Measurements from ENCODE around the gene LCNL1. TPM values are rescaled to one million over a fixed set of nuclear protein-coding genes. Genes with fewer than 3 reads are reported as not detected.

LCNL1 gene
- total and polyA plus RNA-seq, 2 of the 13 experiments (the other 11 are each of a cell fraction or from before 2014, with no cell fraction given) = not detected

DNA sequence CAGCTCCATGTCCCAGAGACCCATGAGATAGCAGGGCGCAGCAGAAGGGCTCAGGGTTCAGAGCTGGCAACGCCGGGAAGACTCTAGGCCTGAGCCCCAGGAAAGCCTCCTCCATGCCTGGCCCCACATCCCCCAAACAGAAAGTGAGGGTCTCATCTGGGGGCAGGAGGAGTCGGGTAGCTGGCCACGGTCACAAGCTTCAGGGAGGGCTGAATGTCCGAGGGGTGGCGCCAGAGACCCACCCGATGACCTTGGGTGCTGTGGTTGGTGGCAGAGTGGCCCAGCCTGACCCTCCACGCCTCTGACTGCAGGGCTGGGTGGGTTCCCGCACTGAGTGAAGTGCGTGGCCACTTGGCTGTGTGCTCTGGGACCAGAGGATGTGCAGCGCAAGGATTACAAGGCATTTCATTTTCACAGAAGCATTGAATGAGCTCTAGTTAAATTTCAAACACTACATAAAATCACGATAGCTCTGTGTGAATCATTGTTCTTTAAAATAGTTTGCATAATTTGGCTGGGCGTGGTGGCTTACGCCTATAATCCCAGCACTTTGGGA is 34.8 kb upstream of the LCNL1 start (continued):
- TF ChIP-seq SAP130 (CRISPR knock-in tag; IDR thresholded peaks at IDR 0.05; ENCODE audit: low read depth) (peak; percentile 44), ZNF605 (CRISPR knock-in tag; IDR thresholded peaks at IDR 0.05) (no peak), ZNF224 (CRISPR knock-in tag; IDR thresholded peaks at IDR 0.05) (no peak; the same call in 1 of the 2 replicates), IKZF4 (CRISPR knock-in tag; IDR thresholded peaks at IDR 0.05; ENCODE audit: borderline replicate concordance, low read depth, not compliant biosample characterization) (peak; percentile 23), KMT2A (CRISPR knock-in tag; IDR thresholded peaks at IDR 0.05) (no peak), HNF4A (CRISPR knock-in tag; IDR thresholded peaks at IDR 0.05) (peak; percentile 18; the same call in 1 of the 2 replicates), KDM5B (CRISPR knock-in tag; IDR thresholded peaks at IDR 0.05; ENCODE audit: borderline replicate concordance) (0 out of 2 replicates have a peak, but pooled peaks have one; percentile 32), MYC (CRISPR knock-in tag; IDR thresholded peaks at IDR 0.05; ENCODE audit: borderline replicate concordance) (peak; percentile 64; the same call in 1 of the 2 replicates), ZZZ3 (CRISPR knock-in tag; IDR thresholded peaks at IDR 0.05; ENCODE audit: borderline replicate concordance) (no peak), ZNF766 (CRISPR knock-in tag; IDR thresholded peaks at IDR 0.05; ENCODE audit: borderline replicate concordance) (0 out of 2 replicates have a peak, but pooled peaks have one; percentile 14), HDAC6 (IDR thresholded peaks at IDR 0.05; ENCODE audit: low read depth, low read length) (no peak), FOSL2 (CRISPR knock-in tag; IDR thresholded peaks at IDR 0.05) (peak; percentile 17; the same call in 1 of the 2 replicates), ZNF17 (CRISPR knock-in tag; IDR thresholded peaks at IDR 0.05) (no peak), ZNF615 (CRISPR knock-in tag; IDR thresholded peaks at IDR 0.05; ENCODE audit: borderline replicate concordance) (no peak)
- TF ChIP-seq, protein P1, sequence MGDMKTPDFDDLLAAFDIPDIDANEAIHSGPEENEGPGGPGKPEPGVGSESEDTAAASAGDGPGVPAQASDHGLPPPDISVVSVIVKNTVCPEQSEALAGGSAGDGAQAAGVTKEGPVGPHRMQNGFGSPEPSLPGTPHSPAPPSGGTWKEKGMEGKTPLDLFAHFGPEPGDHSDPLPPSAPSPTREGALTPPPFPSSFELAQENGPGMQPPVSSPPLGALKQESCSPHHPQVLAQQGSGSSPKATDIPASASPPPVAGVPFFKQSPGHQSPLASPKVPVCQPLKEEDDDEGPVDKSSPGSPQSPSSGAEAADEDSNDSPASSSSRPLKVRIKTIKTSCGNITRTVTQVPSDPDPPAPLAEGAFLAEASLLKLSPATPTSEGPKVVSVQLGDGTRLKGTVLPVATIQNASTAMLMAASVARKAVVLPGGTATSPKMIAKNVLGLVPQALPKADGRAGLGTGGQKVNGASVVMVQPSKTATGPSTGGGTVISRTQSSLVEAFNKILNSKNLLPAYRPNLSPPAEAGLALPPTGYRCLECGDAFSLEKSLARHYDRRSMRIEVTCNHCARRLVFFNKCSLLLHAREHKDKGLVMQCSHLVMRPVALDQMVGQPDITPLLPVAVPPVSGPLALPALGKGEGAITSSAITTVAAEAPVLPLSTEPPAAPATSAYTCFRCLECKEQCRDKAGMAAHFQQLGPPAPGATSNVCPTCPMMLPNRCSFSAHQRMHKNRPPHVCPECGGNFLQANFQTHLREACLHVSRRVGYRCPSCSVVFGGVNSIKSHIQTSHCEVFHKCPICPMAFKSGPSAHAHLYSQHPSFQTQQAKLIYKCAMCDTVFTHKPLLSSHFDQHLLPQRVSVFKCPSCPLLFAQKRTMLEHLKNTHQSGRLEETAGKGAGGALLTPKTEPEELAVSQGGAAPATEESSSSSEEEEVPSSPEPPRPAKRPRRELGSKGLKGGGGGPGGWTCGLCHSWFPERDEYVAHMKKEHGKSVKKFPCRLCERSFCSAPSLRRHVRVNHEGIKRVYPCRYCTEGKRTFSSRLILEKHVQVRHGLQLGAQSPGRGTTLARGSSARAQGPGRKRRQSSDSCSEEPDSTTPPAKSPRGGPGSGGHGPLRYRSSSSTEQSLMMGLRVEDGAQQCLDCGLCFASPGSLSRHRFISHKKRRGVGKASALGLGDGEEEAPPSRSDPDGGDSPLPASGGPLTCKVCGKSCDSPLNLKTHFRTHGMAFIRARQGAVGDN (CRISPR knock-in tag; IDR thresholded peaks at IDR 0.05) = peak; percentile 70
- TF ChIP-seq, protein P2, sequence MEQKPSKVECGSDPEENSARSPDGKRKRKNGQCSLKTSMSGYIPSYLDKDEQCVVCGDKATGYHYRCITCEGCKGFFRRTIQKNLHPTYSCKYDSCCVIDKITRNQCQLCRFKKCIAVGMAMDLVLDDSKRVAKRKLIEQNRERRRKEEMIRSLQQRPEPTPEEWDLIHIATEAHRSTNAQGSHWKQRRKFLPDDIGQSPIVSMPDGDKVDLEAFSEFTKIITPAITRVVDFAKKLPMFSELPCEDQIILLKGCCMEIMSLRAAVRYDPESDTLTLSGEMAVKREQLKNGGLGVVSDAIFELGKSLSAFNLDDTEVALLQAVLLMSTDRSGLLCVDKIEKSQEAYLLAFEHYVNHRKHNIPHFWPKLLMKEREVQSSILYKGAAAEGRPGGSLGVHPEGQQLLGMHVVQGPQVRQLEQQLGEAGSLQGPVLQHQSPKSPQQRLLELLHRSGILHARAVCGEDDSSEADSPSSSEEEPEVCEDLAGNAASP (CRISPR knock-in tag; IDR thresholded peaks at IDR 0.05; ENCODE audit: borderline replicate concordance) = peak; percentile 84; the same call in 1 of the 2 replicates
- TF ChIP-seq, protein P3, sequence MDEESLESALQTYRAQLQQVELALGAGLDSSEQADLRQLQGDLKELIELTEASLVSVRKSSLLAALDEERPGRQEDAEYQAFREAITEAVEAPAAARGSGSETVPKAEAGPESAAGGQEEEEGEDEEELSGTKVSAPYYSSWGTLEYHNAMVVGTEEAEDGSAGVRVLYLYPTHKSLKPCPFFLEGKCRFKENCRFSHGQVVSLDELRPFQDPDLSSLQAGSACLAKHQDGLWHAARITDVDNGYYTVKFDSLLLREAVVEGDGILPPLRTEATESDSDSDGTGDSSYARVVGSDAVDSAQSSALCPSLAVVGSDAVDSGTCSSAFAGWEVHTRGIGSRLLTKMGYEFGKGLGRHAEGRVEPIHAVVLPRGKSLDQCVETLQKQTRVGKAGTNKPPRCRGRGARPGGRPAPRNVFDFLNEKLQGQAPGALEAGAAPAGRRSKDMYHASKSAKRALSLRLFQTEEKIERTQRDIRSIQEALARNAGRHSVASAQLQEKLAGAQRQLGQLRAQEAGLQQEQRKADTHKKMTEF (CRISPR knock-in tag; IDR thresholded peaks at IDR 0.05) = peak; percentile 20; the same call in 1 of the 2 replicates
- TF ChIP-seq, protein P4, sequence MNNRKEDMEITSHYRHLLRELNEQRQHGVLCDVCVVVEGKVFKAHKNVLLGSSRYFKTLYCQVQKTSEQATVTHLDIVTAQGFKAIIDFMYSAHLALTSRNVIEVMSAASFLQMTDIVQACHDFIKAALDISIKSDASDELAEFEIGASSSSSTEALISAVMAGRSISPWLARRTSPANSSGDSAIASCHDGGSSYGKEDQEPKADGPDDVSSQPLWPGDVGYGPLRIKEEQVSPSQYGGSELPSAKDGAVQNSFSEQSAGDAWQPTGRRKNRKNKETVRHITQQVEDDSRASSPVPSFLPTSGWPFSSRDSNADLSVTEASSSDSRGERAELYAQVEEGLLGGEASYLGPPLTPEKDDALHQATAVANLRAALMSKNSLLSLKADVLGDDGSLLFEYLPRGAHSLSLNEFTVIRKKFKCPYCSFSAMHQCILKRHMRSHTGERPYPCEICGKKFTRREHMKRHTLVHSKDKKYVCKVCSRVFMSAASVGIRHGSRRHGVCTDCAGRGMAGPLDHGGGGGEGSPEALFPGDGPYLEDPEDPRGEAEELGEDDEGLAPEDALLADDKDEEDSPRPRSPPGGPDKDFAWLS (CRISPR knock-in tag; IDR thresholded peaks at IDR 0.05; ENCODE audit: borderline replicate concordance) = no peak
- TF ChIP-seq, protein P5, sequence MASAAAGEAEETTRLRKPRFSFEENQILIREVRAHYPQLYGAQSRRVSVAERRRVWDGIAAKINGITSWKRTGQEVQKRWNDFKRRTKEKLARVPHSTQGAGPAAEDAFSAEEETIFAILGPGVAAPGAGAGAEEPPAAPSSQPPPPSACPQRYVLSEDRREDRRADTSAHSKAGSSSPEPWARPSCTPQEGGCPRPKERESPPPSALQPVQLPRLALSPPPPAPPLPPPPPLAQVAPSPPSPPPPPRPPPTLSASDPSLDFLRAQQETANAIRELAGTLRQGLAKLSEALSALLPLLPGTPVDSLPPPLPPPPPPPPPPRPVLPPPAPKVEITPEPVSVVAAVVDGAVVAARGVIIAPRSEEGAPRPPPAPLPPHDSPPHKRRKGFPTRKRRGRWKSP (CRISPR knock-in tag; IDR thresholded peaks at IDR 0.05) = 0 out of 2 replicates have a peak, but pooled peaks have one; percentile 37
